DOHH2 (cell line): Measurements from ENCODE around the gene ACAD9.
"Not testable (repeated sequence)": the region's sequence is repeated elsewhere in the genome, so short reads cannot be mapped to it uniquely, and the experiment has no call there.

Source experiments
- CTCF ChIP-seq: fragments of 200-600 bp; sonication (generic); IDR thresholded peaks from one replicate; pipeline ENCODE4 v1.5.1; 2014; ENCODE audit warnings: antibody characterized with exemption, mild to moderate bottlenecking, low read depth, low read length; ENCODE audit not compliant: poor library complexity, severe bottlenecking
- EZH2phosphoT487 ChIP-seq: fragments of 200-600 bp; sonication (generic); IDR thresholded peaks from 2 replicates; pipeline ENCODE4 v1.6.1; 2017; ENCODE audit warnings: borderline replicate concordance, mild to moderate bottlenecking, antibody characterized with exemption, low read length, moderate library complexity, mixed read lengths

GRCh38 chr3:128880455-128880854 lies 1.0 kb downstream of the ACAD9 start:
- TF ChIP-seq CTCF, EZH2phosphoT487: not testable (repeated sequence)
